Stimulated activated CD8-positive, alpha-beta memory T cell treated with anti-CD3 and anti-CD28 coated beads, Interleukin-12 subunit alpha, Interleukin-12 subunit beta, amount 100 ng/mL, for 4 hours (primary cell): ENCODE data around the gene IKBKE.

Experiments
- DNase-seq: peaks from one replicate; pipeline ENCODE4 v3.0.0-alpha.2; 2020; ENCODE audit warnings: low read depth

The IKBKE gene

GRCh38 chr1:206496131-206496793, 26.0 kb downstream of the IKBKE start:
- no peak for DNase-seq

GRCh38 chr1:206497363-206497762, 27.1 kb downstream of the IKBKE start:
- DNase-seq = no peak

- no peak for DNase-seq
Observed at GRCh38 chr1:206497774-206498173, 27.5 kb downstream of the IKBKE start.

GRCh38 chr1:206498685-206499084, 28.4 kb downstream of the IKBKE start:
- DNase-seq = no peak

GRCh38 chr1:206500046-206500445, 29.8 kb downstream of the IKBKE start:
- DNase-seq = no peak

- DNase-seq = no peak
Observed at GRCh38 chr1:206501881-206502280, 31.6 kb downstream of the IKBKE start.

GRCh38 chr1:206502403-206502802, 32.1 kb downstream of the IKBKE start:
- DNase-seq = no peak

GRCh38 chr1:206502812-206503211, 32.5 kb downstream of the IKBKE start:
- DNase-seq = no peak

GRCh38 chr1:206503591-206504362, 33.5 kb downstream of the IKBKE start:
- peak; percentile 32 for DNase-seq

- no peak for DNase-seq
Observed at GRCh38 chr1:206504363-206504713, 34.1 kb downstream of the IKBKE start.

GRCh38 chr1:206505702-206506355, 35.6 kb downstream of the IKBKE start:
- no peak for DNase-seq

GRCh38 chr1:206506405-206507283, 36.4 kb downstream of the IKBKE start:
- DNase-seq = no peak

GRCh38 chr1:206507284-206508129, 37.2 kb downstream of the IKBKE start, which contains the start of gene RASSF5:
RASSF5 (plus strand) TSS chr1:206507531; CDS start chr1:206507603, 72 bp downstream.
- peak; percentile 63 for DNase-seq

- no peak for DNase-seq
Observed at GRCh38 chr1:206508130-206508889, 38.0 kb downstream of the IKBKE start.

GRCh38 chr1:206508956-206509355, 38.7 kb downstream of the IKBKE start:
- no peak for DNase-seq

GRCh38 chr1:206509612-206510257, 39.5 kb downstream of the IKBKE start:
- DNase-seq = no peak

- DNase-seq = no peak
Observed at GRCh38 chr1:206510371-206510770, 40.1 kb downstream of the IKBKE start.

- DNase-seq = no peak
Observed at GRCh38 chr1:206511362-206512057, 41.2 kb downstream of the IKBKE start.
